GM11168 (cell line): ENCODE results near the gene CBX7.
"Not testable (repeated sequence)": the region's sequence is repeated elsewhere in the genome, so short reads cannot be mapped to it uniquely, and the experiment has no call there.

Experiments used
- in situ Hi-C: fragments of 300-500 bp; cut with MboI; formaldehyde crosslinking; loops from one replicate; pipeline ENCODE4 v1.12.0; 2022; ENCODE audit warnings: low sequenced_read_pairs; ENCODE audit not compliant: unreplicated experiment

CBX7 gene

GRCh38 chr22:39174498-39175352, 22.2 kb upstream of the CBX7 start:
- in situ Hi-C loops, result loop anchor here (5.0 kb wide), 1 partner anchor 138 kb away; no protein-coding TSS in a partner anchor

- in situ Hi-C loops, result loop anchor here (5.0 kb wide), 1 partner anchor 138 kb away; no protein-coding TSS in a partner anchor
These were observed 21.5 kb upstream of the CBX7 start for GRCh38 chr22:39173787-39174497.

- in situ Hi-C loops, result loop anchor here (5.0 kb wide), 1 partner anchor 139 kb away; no protein-coding TSS in a partner anchor
These were observed 20.7 kb upstream of the CBX7 start for GRCh38 chr22:39173050-39173706.

- in situ Hi-C loops, result loop anchor here (5.0 kb wide), 1 partner anchor 140 kb away; no protein-coding TSS in a partner anchor
These were observed 20.0 kb upstream of the CBX7 start for GRCh38 chr22:39172265-39173049.

GRCh38 chr22:39171623-39172264, 19.3 kb upstream of the CBX7 start:
- in situ Hi-C loops, result loop anchor here (5.0 kb wide), 1 partner anchor 141 kb away; no protein-coding TSS in a partner anchor

- in situ Hi-C loops, result loop anchor here (5.0 kb wide), 1 partner anchor 141 kb away; no protein-coding TSS in a partner anchor
These were observed 18.5 kb upstream of the CBX7 start for GRCh38 chr22:39170825-39171622.

GRCh38 chr22:39169797-39170466, 17.5 kb upstream of the CBX7 start:
- in situ Hi-C loops, result loop anchor here (5.0 kb wide), 1 partner anchor 142 kb away; no protein-coding TSS in a partner anchor

GRCh38 chr22:39166547-39166946, 14.1 kb upstream of the CBX7 start:
- in situ Hi-C loops, result no loop called here

GRCh38 chr22:39156093-39156492, 3.6 kb upstream of the CBX7 start:
- in situ Hi-C loops, result not testable (repeated sequence)

- in situ Hi-C loops, result no loop called here
These were observed 2.9 kb upstream of the CBX7 start for GRCh38 chr22:39155421-39155820.

- in situ Hi-C loops, result no loop called here
These were observed 789 bp upstream of the CBX7 start for GRCh38 chr22:39153220-39153717.

GRCh38 chr22:39152024-39152510, 413 bp downstream of the CBX7 start:
- in situ Hi-C loops, result no loop called here

- in situ Hi-C loops, result no loop called here
These were observed 1.0 kb downstream of the CBX7 start for GRCh38 chr22:39151329-39151975.

- in situ Hi-C loops, result no loop called here
These were observed 1.6 kb downstream of the CBX7 start for GRCh38 chr22:39150848-39151215.

GRCh38 chr22:39149915-39150847, 2.3 kb downstream of the CBX7 start:
- in situ Hi-C loops, result no loop called here
